DMS153 treated with DMSO at 0.1 percent for 48 hours (cell line): ENCODE results near the gene AGBL5.
"Not testable (repeated sequence)": the region's sequence is repeated elsewhere in the genome, so short reads cannot be mapped to it uniquely, and the experiment has no call there.

Experiments
- DNase-seq: peaks from one replicate; lab custom pipeline; 2025; ENCODE audit not compliant: unreplicated experiment; lab: John Stamatoyannopoulos, UW

AGBL5 gene

GRCh38 chr2:27051902-27052645, 606 bp downstream of the AGBL5 start:
- DNase-seq: no peak

- no peak for DNase-seq
Measured at GRCh38 chr2:27053321-27053720, 1.9 kb downstream of the AGBL5 start.

- DNase-seq: no peak
Measured at GRCh38 chr2:27053776-27054175, 2.3 kb downstream of the AGBL5 start.

- DNase-seq: no peak
Measured at GRCh38 chr2:27054721-27055120, 3.3 kb downstream of the AGBL5 start.

GRCh38 chr2:27057184-27057583, 5.7 kb downstream of the AGBL5 start:
- DNase-seq: no peak

GRCh38 chr2:27058210-27058609, 6.7 kb downstream of the AGBL5 start:
- no peak for DNase-seq

GRCh38 chr2:27059141-27059820, 7.8 kb downstream of the AGBL5 start:
- no peak for DNase-seq

- DNase-seq: no peak
Measured at GRCh38 chr2:27060323-27060722, 8.9 kb downstream of the AGBL5 start.

GRCh38 chr2:27065128-27065527, 13.7 kb downstream of the AGBL5 start:
- no peak for DNase-seq

- DNase-seq: no peak
Measured at GRCh38 chr2:27067385-27067784, 15.9 kb downstream of the AGBL5 start.

- DNase-seq: no peak
Measured at GRCh38 chr2:27069436-27069835, 18.0 kb downstream of the AGBL5 start.

GRCh38 chr2:27069961-27070618, 18.6 kb downstream of the AGBL5 start:
- no peak for DNase-seq

- DNase-seq: no peak
Measured at GRCh38 chr2:27070653-27071276, 19.3 kb downstream of the AGBL5 start.

- DNase-seq: peak; percentile 73
Measured at GRCh38 chr2:27071277-27071989, 20.0 kb downstream of the AGBL5 start, which contains the start of gene OST4. Gene OST4, minus strand, starts transcription at chr2:27071654.

- DNase-seq: no peak
Measured at GRCh38 chr2:27071990-27072830, 20.7 kb downstream of the AGBL5 start.

GRCh38 chr2:27072920-27073319, 21.5 kb downstream of the AGBL5 start:
- no peak for DNase-seq

GRCh38 chr2:27073782-27074181, 22.3 kb downstream of the AGBL5 start:
- no peak for DNase-seq

GRCh38 chr2:27074738-27075565, 23.5 kb downstream of the AGBL5 start:
- DNase-seq: no peak

GRCh38 chr2:27075566-27075871, 24.1 kb downstream of the AGBL5 start:
- not testable (repeated sequence) for DNase-seq
